Left forelimb (tissue), 1 donor: ENCODE measurements around the gene PRLR.
"Not testable (repeated sequence)": the region's sequence is repeated elsewhere in the genome, so short reads cannot be mapped to it uniquely, and the experiment has no call there.

ENCODE experiments used
- DNase-seq: peaks from one replicate; pipeline ENCODE4 v3.0.0-alpha.2; 2018; ENCODE audit warnings: low spot score

Gene PRLR

GRCh38 chr5:35073160-35073559, 157.1 kb downstream of the PRLR start:
- no peak for DNase-seq

DNA sequence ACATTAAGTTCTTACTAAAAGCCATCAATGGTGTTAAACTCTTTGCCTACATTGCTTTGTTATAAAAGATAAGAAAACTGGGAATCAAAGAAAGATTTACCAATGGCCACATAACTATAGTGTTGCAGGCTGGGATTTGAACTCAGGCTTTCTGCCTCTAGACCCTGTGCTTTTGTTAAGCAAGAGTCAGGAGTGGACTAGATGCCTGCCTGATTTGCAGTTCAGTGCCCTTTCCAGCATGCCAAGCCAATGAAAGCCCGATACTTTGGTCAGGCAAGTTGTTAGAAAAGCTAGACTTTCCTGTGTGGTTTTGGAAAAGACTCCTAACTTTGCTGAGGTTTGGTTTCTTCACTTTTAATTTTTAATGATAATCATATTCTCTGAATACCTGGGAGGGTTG, 161.1 kb downstream of the PRLR start:
- no peak for DNase-seq

- no peak for DNase-seq
These were observed 162.3 kb downstream of the PRLR start for GRCh38 chr5:35067985-35068384.

- DNase-seq: no peak
These were observed 164.0 kb downstream of the PRLR start for GRCh38 chr5:35066260-35066795.

GRCh38 chr5:35063414-35063813, 166.9 kb downstream of the PRLR start:
- DNase-seq: no peak

DNA sequence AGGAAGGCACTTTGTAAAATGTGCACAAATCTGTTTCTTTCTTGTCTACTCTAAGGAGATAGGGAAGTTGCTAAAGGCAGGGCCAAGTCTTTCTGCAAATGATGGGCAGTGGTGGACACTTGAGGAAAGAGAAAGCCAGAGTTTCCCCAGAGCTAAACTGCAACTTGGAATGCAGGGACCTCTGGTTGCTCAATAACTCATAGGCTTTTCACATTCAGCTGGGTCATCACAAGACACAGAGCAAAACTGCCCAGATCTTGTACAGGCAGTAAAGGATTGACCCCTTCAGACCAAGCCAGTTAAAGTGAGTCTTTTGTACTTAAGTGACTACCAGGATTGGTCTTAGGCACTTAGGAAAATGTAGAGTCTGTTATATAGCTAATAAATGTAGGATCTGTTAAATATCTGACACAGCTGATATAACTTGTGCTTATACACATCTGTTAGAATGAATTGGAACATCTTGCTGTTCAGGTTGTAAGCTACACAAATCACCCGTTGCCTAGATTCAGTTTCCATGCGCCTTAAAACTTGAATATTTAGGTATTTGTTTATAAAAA, 169.0 kb downstream of the PRLR start:
- no peak for DNase-seq

DNA sequence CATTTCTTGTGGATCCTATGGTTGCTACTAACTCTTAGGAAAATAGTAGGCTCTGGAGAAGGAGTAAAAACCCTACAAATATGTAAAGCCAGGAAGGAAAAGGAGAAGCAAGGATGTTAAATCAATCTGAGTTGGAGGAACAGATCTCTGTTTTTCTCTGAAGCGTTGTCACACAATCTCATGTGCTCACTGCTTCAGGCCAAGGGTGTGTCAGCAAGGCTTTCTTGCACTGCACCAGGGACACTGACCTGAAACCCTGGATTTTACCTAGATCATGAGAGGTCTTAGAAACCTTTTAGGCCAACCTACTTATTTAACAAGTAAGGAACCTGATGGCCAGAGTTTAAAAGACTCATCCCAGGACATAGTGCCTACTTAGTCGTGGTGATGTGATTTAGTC, 170.1 kb downstream of the PRLR start:
- no peak for DNase-seq

DNA sequence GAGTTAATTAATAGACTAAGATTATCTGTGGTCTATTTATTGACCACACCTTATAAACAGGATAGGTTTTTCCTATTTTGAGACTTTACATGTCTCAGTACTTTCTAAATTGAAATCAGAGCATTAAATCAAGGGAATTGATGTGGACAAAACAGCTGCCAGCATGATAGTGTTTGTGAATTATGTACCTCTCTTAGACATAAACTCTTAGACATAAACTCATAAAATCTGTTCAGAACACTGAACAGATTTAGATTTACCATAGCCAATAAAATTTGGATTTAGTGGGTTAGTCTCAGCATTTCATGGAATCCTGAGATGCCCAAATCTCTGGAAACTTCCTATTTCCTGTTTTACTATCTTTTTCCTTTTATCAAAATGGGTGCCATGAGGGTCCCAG, 171.0 kb downstream of the PRLR start:
- no peak for DNase-seq

DNA sequence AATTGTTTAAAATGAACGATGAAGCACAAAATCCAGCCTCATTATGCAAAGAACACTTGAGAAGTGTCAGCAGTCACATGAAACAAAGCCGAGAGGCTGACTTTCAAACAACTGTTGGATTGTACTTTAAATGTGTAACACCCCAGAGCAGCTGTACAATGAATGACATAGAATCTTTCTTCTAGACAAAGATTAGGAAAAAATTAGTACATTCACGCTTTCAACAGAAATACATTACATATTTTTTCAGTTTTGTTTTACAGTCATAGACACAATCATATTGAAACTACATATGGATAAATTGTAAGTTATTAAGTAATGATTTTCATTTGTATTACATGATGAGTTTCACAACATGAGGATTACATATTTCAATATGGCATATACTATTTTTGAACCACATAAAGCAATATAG, 171.9 kb downstream of the PRLR start:
- DNase-seq: no peak

GRCh38 chr5:35056686-35057085, 173.6 kb downstream of the PRLR start:
- DNase-seq: no peak

- DNase-seq: no peak
These were observed 177.4 kb downstream of the PRLR start for GRCh38 chr5:35052838-35053237.

- DNase-seq: no peak
These were observed 179.7 kb downstream of the PRLR start for GRCh38 chr5:35050541-35051126.

GRCh38 chr5:35048910-35049309, 181.4 kb downstream of the PRLR start:
- no peak for DNase-seq

DNA sequence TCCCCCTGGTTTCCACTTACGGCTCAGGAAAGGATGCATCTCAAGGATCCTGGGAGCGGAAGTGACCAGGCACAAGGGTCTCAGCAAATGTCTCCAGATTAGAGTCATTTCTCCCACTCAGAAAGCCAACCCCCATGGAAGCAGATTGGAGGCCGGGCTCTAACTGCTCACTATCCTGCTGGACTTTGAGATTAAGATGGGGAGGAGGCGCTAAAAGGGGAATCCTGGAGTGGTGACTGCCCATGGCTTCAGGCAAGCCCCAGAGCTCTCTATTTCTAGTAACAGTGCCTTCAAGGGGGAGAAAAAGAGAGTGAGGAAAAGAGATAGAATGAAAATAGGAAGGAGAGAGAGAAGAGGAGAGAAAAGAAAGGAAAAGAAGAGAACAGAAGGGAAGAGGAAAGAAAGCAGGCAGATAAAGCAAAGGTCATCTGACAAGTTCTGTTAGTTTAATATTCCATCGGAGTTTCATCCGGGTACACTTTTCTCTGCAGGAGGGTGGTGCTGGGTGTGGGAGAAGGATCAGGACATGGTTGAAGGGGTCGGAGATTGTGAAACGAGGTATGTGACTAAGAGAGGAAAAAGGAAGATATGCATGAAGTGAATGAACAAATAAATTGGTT, 182.4 kb downstream of the PRLR start, which contains the start of gene AGXT2:
AGXT2 (minus strand) TSS at position 165 of the 620 bp plus-strand sequence; CDS start at position 108, 57 bp downstream.
- no peak for DNase-seq

DNA sequence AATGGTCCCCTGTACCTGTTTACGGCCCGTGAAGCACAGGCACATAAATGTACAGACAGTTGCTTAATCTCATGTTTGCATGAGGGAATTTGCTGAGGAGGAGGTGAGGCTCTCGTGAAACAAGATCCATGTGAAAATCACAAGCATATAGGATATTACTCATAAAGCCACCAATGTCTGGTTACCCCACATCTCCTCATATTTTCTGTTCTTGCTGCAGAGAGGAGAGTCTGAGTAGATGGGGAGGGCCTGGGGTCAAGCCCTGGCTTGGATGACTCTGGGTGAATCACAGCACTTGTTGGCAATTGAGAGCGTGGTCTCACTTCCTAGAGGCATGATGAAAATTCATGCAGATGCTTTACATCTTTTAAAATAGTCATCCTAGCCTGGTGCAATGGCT, 183.5 kb downstream of the PRLR start:
- no peak for DNase-seq

DNA sequence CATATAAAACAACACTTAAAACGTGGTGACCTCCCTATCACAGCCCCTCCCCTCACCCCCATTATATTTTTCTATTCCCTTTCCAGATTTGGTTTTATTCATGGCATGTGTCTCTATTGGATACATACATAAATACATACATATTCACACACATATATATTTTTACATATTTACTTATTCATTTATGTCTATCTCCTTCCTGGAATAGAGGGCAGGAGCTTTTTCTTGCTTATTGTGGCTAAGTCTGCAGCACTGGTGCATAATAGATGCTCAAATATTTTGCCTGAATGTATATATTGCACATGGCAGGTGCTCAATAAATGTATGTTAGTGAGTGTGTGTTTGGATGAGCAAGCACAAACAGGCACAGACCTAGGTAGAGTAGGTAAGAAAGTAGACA, 185.0 kb downstream of the PRLR start:
- no peak for DNase-seq

- DNase-seq: no peak
These were observed 185.6 kb downstream of the PRLR start for GRCh38 chr5:35044649-35045048.

DNA sequence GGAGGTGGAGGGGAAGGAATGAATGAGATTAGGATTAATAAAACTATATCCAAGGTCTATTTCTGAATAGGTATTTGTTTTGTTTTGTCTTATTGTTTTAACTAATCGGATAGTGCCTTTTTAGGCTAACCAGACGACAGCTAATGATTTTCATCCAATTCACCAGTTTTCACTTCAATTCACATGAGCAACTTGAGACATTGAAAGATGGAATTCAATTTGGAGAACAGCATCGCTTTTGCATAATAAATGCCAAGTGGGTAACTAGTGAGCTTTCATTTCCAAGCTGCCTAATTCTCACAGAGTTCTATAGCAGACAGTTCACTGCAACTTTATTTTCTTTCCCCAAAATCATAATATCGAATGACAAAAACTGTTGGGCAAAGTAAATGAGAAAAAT, 187.5 kb downstream of the PRLR start:
- DNase-seq: no peak

DNA sequence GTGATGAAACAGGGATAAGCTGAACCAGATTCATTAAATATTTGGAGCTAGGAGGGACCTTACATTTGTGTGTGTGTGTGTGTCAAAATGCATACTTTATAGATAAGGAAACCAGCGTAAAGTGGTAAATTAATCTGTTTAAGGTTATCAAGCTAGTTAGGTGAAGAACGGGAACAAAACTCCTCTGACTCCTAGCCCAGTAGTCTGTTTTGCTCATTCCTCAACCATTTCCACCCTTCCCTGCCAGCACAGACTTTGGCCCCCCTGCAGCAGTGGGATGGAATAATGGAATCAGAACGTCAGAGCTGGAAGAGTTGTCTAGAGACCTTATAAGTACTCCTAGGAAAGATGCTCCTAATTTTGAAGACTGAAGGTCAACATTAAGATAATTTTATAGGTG, 189.0 kb downstream of the PRLR start:
- DNase-seq: no peak

DNA sequence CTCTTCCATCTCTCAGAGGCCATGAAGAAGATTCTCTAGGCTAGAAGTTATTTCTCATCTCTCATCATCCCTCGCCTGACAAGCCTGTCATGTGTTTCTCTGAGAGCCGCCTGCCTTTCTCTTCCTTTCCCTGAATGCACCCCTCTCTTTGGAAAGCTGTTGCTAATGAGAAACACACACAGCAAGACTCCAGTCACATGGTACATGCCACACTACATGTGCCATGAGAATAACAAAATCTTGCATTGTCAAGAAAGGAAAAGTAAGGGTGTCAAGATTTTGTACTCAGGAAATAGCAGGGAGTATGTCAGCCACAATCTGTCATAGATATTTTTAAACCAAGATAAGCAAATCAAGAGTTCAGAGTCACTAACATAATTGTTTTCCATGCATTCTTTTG, 191.4 kb downstream of the PRLR start:
- no peak for DNase-seq

GRCh38 chr5:35036536-35036935, 193.8 kb downstream of the PRLR start:
- no peak for DNase-seq

DNA sequence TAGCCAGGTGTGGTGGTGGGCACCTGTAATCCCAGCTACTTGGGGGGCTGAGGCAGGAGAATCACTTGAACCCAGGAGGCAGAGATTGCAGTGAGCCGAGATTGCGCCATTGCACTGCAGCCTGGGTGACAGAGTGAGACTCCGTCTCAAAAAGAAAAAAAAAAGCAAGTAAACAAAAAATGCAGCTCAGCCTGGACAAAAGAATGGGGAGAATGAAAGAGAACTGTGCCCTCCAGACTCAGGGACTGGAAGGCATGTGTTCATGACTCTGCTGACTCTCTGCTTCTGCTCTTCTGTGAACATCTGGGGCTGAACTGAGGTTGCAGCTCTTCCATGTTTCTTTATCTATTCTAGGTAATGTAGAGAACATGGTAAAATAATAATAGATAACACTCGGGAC, 194.4 kb downstream of the PRLR start:
- not testable (repeated sequence) for DNase-seq

DNA sequence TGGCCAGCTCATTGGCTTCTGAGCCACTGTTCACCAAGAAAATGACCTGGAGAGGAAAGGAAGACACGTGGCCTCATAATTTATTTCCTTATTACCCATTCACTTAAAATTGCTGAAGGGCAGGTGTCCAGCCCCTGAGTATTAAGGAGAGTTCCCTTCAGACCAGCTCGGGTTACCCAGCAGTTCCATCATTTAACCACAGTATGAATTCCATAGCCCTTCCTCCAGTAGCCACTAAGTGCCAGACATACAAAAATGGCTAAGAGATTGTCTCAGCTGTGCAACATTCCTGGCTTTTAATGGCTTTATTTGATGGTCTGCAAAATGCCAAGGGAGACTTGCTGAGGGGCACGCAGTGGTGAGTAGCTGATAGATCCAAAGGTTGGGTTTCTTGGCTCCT, 195.0 kb downstream of the PRLR start:
- DNase-seq: no peak

- no peak for DNase-seq
These were observed 197.9 kb downstream of the PRLR start for GRCh38 chr5:35032356-35032755.
